Peyer's patch (tissue), 4 donors: ENCODE measurements around the gene PTGFRN.

Experiments
- POLR2A ChIP-seq, 2 donors: fragments of 450-650 bp; IDR thresholded peaks; one replicate each; pipeline ENCODE4 v1.5.1; 2017; ENCODE audit warnings: antibody characterized with exemption in 2 of 2, mild to moderate bottlenecking in 2 of 2, moderate library complexity in 2 of 2
- TF ChIP-seq, protein P1 (sequence below), 6 experiments: fragments of 450-650 bp in 4 of 6; fragments of 200-600 bp in 2 of 6; sonication (generic) in 1 of 6; IDR thresholded peaks; one replicate each; pipeline ENCODE4 v1.5.1; 2017 to 2019; ENCODE audit warnings: antibody characterized with exemption in 6 of 6, mild to moderate bottlenecking in 3 of 6, moderate library complexity in 1 of 6

DNA sequence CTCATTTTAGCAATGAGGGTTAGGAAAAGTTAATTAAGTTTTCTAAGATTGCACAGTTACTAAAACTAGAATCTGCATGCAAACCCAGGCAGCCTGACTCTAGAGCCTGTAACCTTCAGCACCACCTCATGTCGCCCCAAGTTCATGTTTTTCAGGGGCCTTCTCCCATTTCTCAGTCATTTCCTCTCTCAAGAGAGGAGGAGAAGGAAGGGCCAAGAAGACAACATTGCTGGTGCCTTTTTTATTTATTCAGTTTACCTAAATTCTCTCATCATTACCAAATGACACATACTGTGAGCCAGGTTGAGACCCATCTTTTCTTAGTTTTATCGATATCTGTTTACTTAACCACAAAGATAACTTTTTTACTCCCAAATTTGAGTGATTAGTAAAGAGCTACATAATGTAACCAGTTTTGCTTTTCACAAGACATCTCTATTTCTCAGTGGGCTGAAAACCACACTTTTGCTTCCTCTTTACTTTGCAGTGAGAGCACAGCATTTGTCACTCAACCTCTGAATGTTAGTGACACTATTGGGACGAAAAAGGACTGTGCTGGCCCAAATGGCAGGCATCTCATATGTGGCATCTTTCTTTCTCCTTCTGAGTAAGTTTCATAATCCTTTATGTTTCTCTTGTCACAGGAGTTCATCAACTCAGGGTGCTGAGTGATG lies 91.7 kb downstream of the PTGFRN start, which contains the start of gene CD101:
- TF ChIP-seq, protein P1, sequence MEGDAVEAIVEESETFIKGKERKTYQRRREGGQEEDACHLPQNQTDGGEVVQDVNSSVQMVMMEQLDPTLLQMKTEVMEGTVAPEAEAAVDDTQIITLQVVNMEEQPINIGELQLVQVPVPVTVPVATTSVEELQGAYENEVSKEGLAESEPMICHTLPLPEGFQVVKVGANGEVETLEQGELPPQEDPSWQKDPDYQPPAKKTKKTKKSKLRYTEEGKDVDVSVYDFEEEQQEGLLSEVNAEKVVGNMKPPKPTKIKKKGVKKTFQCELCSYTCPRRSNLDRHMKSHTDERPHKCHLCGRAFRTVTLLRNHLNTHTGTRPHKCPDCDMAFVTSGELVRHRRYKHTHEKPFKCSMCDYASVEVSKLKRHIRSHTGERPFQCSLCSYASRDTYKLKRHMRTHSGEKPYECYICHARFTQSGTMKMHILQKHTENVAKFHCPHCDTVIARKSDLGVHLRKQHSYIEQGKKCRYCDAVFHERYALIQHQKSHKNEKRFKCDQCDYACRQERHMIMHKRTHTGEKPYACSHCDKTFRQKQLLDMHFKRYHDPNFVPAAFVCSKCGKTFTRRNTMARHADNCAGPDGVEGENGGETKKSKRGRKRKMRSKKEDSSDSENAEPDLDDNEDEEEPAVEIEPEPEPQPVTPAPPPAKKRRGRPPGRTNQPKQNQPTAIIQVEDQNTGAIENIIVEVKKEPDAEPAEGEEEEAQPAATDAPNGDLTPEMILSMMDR (IDR thresholded peaks at IDR 0.05): no peak
- TF ChIP-seq POLR2A (IDR thresholded peaks at IDR 0.05): no peak
